AG04450 (cell line): ENCODE measurements around the gene CANT1. TPM values are rescaled to one million over a fixed set of nuclear protein-coding genes. Genes with fewer than 3 reads are reported as not detected.
A peak's percentile ranks its signal among the peaks of the same experiment; 100 is the strongest.

ENCODE experiments used
- CTCF ChIA-PET: fragments of 300-600, 350-600 bp; formaldehyde crosslinking; extraction: SDS; loops from one replicate; lab custom pipeline; 2022; ENCODE audit warnings: antibody characterized with exemption, inconsistent platforms; lab: Charles Lee
- POLR2A ChIA-PET: fragments of 350-600 bp; formaldehyde crosslinking; extraction: SDS; loops from one replicate; lab custom pipeline; 2021; ENCODE audit warnings: antibody characterized with exemption, inconsistent platforms; lab: Yijun Ruan, JAX
- DNase-seq: peaks from one replicate; pipeline ENCODE4 v3.0.0-alpha.2; 2011; ENCODE audit warnings: low read depth, low spot score
- H3K27ac ChIP-seq: one replicate; pipeline ENCODE4 v1.5.1; 2012; ENCODE audit warnings: low read depth, low read length, control low read depth
- H3K27me3 ChIP-seq: one replicate; pipeline ENCODE4 v1.6.0; 2012; ENCODE audit warnings: low read length; ENCODE audit not compliant: control insufficient read depth, insufficient read depth
- H3K4me3 ChIP-seq: 2 replicates; pipeline ENCODE4 v1.5.1; 2011; ENCODE audit warnings: mild to moderate bottlenecking, low read depth, low read length, control low read depth
- H3K9me3 ChIP-seq: 2 replicates; pipeline ENCODE4 v1.5.1; 2012; ENCODE audit warnings: low read length; ENCODE audit not compliant: control insufficient read depth, insufficient read depth
- polyA minus RNA-seq: library from RNA; depleted of rRNA, polyadenylated mRNA; stranded (reverse); fragments of >200 nt; gene quantifications from 2 replicates; pipeline ENCODE4 v1.2.3, GENCODE V29; 2011; rRNA and poly(A)+ RNA removed
- polyA plus RNA-seq: library from polyadenylated mRNA; depleted of rRNA; stranded (reverse); fragments of >200 nt; gene quantifications from 2 replicates; pipeline ENCODE4 v1.2.3, GENCODE V29; 2011; rRNA removed
- TF ChIP-seq, protein P1 (sequence below): IDR thresholded peaks from 2 replicates; pipeline ENCODE4 v1.5.1; 2011; ENCODE audit warnings: low read depth, low read length, control low read depth, inconsistent platforms

Gene CANT1
- polyA plus RNA-seq (61.6 and 65.5 TPM in 2 replicates), polyA minus RNA-seq (50.0 and 51.1 TPM in 2 replicates)

DNA sequence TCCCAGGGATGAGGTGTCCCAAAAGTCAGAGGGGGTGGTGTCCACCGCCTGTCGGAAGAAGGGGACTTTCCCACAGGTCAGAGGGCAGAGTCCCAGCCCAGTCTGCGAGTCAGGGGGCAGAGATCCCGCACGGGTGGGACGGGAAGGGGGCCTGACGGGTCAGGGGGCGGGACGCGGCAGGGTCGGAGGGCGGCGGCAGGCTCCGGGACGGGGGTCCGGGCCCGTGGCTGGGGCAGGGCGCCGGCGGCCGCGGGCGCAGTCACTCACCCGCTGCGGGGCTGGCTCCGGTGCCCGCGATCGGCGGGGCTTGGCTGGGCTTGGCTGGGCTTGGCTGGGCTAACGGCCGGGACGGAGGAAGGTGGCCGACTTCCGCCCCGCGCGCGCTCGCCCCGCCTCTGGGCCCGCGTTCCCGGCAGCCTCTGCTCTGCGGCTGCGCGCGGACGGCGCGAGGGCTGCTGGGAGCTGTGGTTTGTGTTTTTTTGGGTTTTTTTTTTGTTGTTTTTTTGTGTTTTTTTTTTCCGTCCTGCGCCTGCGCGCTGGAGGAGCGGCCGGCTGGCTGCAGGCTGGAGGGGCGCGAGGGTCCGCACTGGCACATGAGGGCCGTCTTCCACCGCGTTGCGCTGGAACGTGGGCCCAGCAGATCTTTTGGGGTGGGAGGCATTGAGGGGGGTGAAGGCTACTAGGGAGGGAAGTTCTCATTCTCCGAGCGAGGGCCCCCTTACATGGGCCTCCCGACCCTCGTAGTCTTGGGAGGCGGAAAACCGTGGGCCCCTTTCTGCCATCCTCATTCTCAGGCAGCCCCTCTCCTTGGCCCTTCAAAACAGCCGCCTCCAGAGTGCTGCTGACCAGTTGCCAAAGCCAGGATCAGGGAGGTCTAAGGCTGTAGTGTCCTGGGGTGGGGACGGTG lies at the start of gene CANT1:
TSS of gene CANT1 (minus strand) at position 368 of the 907 bp plus-strand sequence. CDS start 12,142 bp downstream, outside the sequence.
- TF ChIP-seq, protein P1, sequence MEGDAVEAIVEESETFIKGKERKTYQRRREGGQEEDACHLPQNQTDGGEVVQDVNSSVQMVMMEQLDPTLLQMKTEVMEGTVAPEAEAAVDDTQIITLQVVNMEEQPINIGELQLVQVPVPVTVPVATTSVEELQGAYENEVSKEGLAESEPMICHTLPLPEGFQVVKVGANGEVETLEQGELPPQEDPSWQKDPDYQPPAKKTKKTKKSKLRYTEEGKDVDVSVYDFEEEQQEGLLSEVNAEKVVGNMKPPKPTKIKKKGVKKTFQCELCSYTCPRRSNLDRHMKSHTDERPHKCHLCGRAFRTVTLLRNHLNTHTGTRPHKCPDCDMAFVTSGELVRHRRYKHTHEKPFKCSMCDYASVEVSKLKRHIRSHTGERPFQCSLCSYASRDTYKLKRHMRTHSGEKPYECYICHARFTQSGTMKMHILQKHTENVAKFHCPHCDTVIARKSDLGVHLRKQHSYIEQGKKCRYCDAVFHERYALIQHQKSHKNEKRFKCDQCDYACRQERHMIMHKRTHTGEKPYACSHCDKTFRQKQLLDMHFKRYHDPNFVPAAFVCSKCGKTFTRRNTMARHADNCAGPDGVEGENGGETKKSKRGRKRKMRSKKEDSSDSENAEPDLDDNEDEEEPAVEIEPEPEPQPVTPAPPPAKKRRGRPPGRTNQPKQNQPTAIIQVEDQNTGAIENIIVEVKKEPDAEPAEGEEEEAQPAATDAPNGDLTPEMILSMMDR, result no peak
- Histone ChIP-seq H3K4me3 (peak within 1 kb of the TSS; percentile 97), H3K27ac (peak within 1 kb of the TSS; percentile 31), H3K27me3 (no peaks in the 10 kb centered on the region), H3K9me3 (no peaks in the 10 kb centered on the region; the same call in 1 of the 2 replicates)
- ChIA-PET POLR2A (interaction anchor here (0.6 kb wide), 2 partner anchors 10 to 1203 kb away, joined by 3 to 4 read pairs; no protein-coding TSS in a partner anchor), CTCF (interaction anchor here (0.6 to 0.9 kb wide), 2 partner anchors 16 to 94 kb away, joined by 3 to 4 read pairs; no protein-coding TSS in a partner anchor)
- DNase-seq, result peak; percentile 34

DNA sequence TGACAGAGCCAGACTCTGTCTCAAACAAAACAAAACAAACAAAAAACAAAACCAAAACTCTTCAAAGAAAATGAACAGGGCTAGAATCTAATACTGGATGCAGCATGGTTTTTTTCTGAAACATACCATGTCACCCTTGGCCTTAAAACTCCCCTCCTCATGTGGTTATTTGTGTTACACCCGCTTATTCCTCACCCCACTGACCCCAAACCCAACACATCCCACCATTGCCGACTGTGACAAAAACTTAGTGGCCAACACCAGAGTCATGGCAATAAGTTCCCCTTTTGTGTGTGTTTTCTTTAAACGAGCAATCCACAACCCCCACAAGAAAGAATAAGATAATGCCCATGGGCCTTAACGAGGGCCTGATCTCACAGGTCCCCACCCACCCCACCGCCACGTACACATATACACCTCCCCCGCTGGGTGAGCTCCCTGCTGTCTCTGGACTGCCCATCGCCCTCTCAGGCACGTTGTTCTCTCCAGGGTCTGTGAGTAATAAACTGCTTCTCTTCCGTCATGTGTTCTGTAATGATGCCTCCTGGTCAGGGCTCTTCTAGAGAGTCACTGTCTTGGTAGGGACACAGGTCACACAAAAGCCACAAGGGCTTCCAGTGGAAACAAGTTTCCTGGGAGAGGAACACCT lies 48.3 kb upstream of the CANT1 start:
- ChIA-PET CTCF (no interaction called here), POLR2A (no interaction called here)
- DNase-seq, result no peak

DNA sequence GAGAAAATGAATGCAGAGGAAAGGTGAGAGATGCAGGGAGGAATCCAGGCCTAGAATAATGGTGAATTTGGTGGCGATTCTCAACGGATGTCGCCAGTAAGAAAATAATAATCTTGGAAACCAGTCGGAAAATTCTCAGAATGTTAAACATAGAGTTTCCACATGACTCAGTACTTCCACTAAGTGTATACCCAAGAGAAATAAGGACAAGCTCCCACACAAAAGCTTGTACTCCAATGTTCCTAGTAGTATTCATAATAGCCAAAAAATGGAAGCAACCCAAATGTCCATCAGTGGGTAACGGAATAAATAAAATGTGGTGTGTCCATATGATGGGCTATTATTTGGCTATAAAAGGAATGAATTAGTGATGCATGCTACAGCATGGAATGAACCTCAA lies 45.6 kb upstream of the CANT1 start:
- ChIA-PET POLR2A (no interaction called here), CTCF (no interaction called here)
- TF ChIP-seq, protein P1, result no peak
- no peak for DNase-seq
- H3K27ac ChIP-seq, result no peak overlapping the region
- H3K27me3 ChIP-seq, result no peaks in the 10 kb centered on the region
- peaks cover 5% of the 10 kb centered on the region; the same call in 1 of the 2 replicates for H3K9me3 ChIP-seq
- H3K4me3 ChIP-seq, result no peak overlapping the region

More for the DNA sequence above, 48.3 kb upstream of the CANT1 start:
- H3K27me3 ChIP-seq, result no peaks in the 10 kb centered on the region
- H3K4me3 ChIP-seq, result no peak overlapping the region
- peaks cover 5% of the 10 kb centered on the region; the same call in 1 of the 2 replicates for H3K9me3 ChIP-seq
- no peak overlapping the region for H3K27ac ChIP-seq
- TF ChIP-seq, protein P1, result no peak

DNA sequence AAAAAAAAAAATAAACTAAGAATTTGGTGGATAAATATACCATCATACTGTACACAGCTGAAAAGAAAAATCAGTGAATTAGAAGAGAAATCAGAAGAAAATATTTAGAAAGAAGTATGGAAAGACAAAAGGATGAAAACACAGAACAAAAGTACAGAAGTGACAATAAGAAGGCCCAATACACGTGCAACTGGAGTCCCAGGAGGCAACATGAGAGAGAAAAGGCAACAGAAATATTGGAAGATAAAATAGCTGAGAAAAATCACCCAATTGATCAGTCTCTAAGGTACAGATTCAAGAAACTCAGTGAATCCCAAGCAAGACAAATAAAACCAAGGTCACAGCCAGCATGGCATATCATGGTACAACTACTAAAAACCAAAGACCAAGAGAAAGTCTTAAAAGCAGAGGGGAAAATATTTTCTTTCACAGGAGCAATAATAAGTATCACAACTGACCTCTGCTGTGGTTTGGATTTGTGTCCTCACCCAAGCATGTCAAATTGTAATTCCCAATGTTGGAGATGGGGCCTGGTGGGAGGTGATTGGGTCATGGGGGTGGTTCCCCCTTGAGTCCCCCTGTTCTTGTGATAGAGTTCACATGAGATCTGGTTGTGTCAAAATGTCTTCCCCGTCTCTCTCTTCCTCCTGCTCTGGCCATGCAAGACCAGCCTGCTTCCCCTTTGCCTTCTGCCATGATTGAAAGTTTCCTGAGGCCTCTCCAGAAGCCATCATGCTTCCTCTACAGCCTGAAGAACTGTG lies 44.8 kb upstream of the CANT1 start:
- H3K27me3 ChIP-seq, result no peaks in the 10 kb centered on the region
- no peak for DNase-seq
- no peak overlapping the region for H3K27ac ChIP-seq
- CTCF ChIA-PET, result interaction anchor here (1.0 kb wide), 1 partner anchor 339 kb away, joined by 3 read pairs; no protein-coding TSS in a partner anchor
- no peak overlapping the region for H3K4me3 ChIP-seq
- POLR2A ChIA-PET, result interaction anchor here (0.6 kb wide), 1 partner anchor 9 kb away, joined by 4 read pairs; no protein-coding TSS in a partner anchor
- TF ChIP-seq, protein P1, result no peak
- H3K9me3 ChIP-seq, result peaks cover 5% of the 10 kb centered on the region
